ENCODE data around the gene TEC. TPM values are rescaled to one million over a fixed set of nuclear protein-coding genes. Genes with fewer than 3 reads are reported as not detected.

Gene TEC
- total RNA-seq, 2 experiments from 2014 or later = 2.1 to 11.5 TPM

- no TSS peak for BruUV-seq (replicated peaks)
- H4K20me1 ChIP-seq (ENCODE audit: insufficient read depth, low read length) = no peaks in the 10 kb centered on the region
- no peaks in the 10 kb centered on the region for H3K9me2 ChIP-seq (ENCODE audit: insufficient read depth, low read length)
- no peaks in the 10 kb centered on the region for H3K36me3 ChIP-seq (ENCODE audit: insufficient read depth, low read length)
- no peak for DNase-seq (ENCODE audit: low spot score)
- H3K4me1 ChIP-seq (ENCODE audit: insufficient read depth, low read length, poor library complexity, severe bottlenecking) = no peaks in the 10 kb centered on the region
- H3K4me3 ChIP-seq (ENCODE audit: low read depth, low read length, poor library complexity, severe bottlenecking) = no peak overlapping the region
- H2AFZ ChIP-seq (ENCODE audit: low read length) = no peak overlapping the region
- H3K79me2 ChIP-seq (ENCODE audit: insufficient read depth, low read depth, low read length) = no peaks in the 10 kb centered on the region
- no peaks in the 10 kb centered on the region for H3K9me3 ChIP-seq (ENCODE audit: low read length)
- CTCF ChIA-PET (ENCODE audit: unreplicated experiment) = no interaction called here
- H3K27ac ChIP-seq (ENCODE audit: low read depth, low read length, poor library complexity, severe bottlenecking) = no peak overlapping the region
- no peak overlapping the region for H3K4me2 ChIP-seq (ENCODE audit: low read length)
- POLR2A ChIA-PET = interaction anchor here (0.6 to 1.1 kb wide), 3 partner anchors 8 to 12 kb away, joined by 3 to 6 read pairs (median 4); no protein-coding TSS in a partner anchor
- TF ChIP-seq EZH2phosphoT487 (IDR thresholded peaks at IDR 0.05; ENCODE audit: borderline replicate concordance, low read depth, low read length) = no peak
- no peak for TF ChIP-seq CTCF (conservative IDR thresholded peaks at IDR 0.05; ENCODE audit: low read length)
- intact Hi-C loops (cut with micrococcal nuclease; ENCODE audit: unreplicated experiment) = no loop called here
Observed at GRCh38 chr4:48225368-48226141, 44.1 kb downstream of the TEC start.

- H3K9me3 ChIP-seq (ENCODE audit: low read length) = no peaks in the 10 kb centered on the region
- intact Hi-C loops (cut with micrococcal nuclease; ENCODE audit: unreplicated experiment) = no loop called here
- no peak overlapping the region for H3K4me3 ChIP-seq (ENCODE audit: low read depth, low read length, poor library complexity, severe bottlenecking)
- no peak overlapping the region for H2AFZ ChIP-seq (ENCODE audit: low read length)
- ChIA-PET POLR2A (interaction anchor here (0.6 to 1.2 kb wide), 3 partner anchors 14 to 252 kb away, joined by 3 to 4 read pairs (median 3); no protein-coding TSS in a partner anchor), CTCF (ENCODE audit: unreplicated experiment) (no interaction called here)
- TF ChIP-seq CTCF (conservative IDR thresholded peaks at IDR 0.05; ENCODE audit: low read length) = no peak
- TF ChIP-seq EZH2phosphoT487 (IDR thresholded peaks at IDR 0.05; ENCODE audit: borderline replicate concordance, low read depth, low read length) = no peak
- no TSS peak for BruUV-seq (replicated peaks)
- no peaks in the 10 kb centered on the region for H3K36me3 ChIP-seq (ENCODE audit: insufficient read depth, low read length)
- no peak overlapping the region for H3K27ac ChIP-seq (ENCODE audit: low read depth, low read length, poor library complexity, severe bottlenecking)
- H3K9me2 ChIP-seq (ENCODE audit: insufficient read depth, low read length) = no peaks in the 10 kb centered on the region
- no peak for DNase-seq (ENCODE audit: low spot score)
- no peaks in the 10 kb centered on the region for H3K4me1 ChIP-seq (ENCODE audit: insufficient read depth, low read length, poor library complexity, severe bottlenecking)
- H4K20me1 ChIP-seq (ENCODE audit: insufficient read depth, low read length) = no peaks in the 10 kb centered on the region
- no peak overlapping the region for H3K4me2 ChIP-seq (ENCODE audit: low read length)
- no peaks in the 10 kb centered on the region for H3K79me2 ChIP-seq (ENCODE audit: insufficient read depth, low read depth, low read length)
Observed at GRCh38 chr4:48224606-48225005, 45.0 kb downstream of the TEC start.

GRCh38 chr4:48223633-48224295, 45.9 kb downstream of the TEC start:
- H3K9me3 ChIP-seq (ENCODE audit: low read length) = no peaks in the 10 kb centered on the region
- no TSS peak for BruUV-seq (replicated peaks)
- CTCF ChIA-PET (ENCODE audit: unreplicated experiment) = no interaction called here
- no peak overlapping the region for H2AFZ ChIP-seq (ENCODE audit: low read length)
- no peaks in the 10 kb centered on the region for H3K36me3 ChIP-seq (ENCODE audit: insufficient read depth, low read length)
- no peaks in the 10 kb centered on the region for H3K9me2 ChIP-seq (ENCODE audit: insufficient read depth, low read length)
- no peak for DNase-seq (ENCODE audit: low spot score)
- no peaks in the 10 kb centered on the region for H3K4me1 ChIP-seq (ENCODE audit: insufficient read depth, low read length, poor library complexity, severe bottlenecking)
- POLR2A ChIA-PET = interaction anchor here (0.6 to 1.2 kb wide), 3 partner anchors 15 to 281 kb away, joined by 3 read pairs; no protein-coding TSS in a partner anchor
- intact Hi-C loops (cut with micrococcal nuclease; ENCODE audit: unreplicated experiment) = no loop called here
- no peaks in the 10 kb centered on the region for H4K20me1 ChIP-seq (ENCODE audit: insufficient read depth, low read length)
- no peak for TF ChIP-seq EZH2phosphoT487 (IDR thresholded peaks at IDR 0.05; ENCODE audit: borderline replicate concordance, low read depth, low read length)
- no peak for TF ChIP-seq CTCF (conservative IDR thresholded peaks at IDR 0.05; ENCODE audit: low read length)
- no peak overlapping the region for H3K4me3 ChIP-seq (ENCODE audit: low read depth, low read length, poor library complexity, severe bottlenecking)
- H3K79me2 ChIP-seq (ENCODE audit: insufficient read depth, low read depth, low read length) = no peaks in the 10 kb centered on the region
- H3K27ac ChIP-seq (ENCODE audit: low read depth, low read length, poor library complexity, severe bottlenecking) = no peak overlapping the region
- H3K4me2 ChIP-seq (ENCODE audit: low read length) = no peak overlapping the region
